H1 (cell line): Measurements from ENCODE around the gene SPG7. TPM values are rescaled to one million over a fixed set of nuclear protein-coding genes. Genes with fewer than 3 reads are reported as not detected.

Experiments used
- CTCF ChIA-PET: fragments of 300-600 bp; sonication (Branson Sonifier 250); formaldehyde crosslinking; loops from one replicate; lab custom pipeline; 2021; ENCODE audit not compliant: partially characterized antibody; lab: Charles Lee
- POLR2A ChIA-PET: fragments of 300-600 bp; sonication (Branson Sonifier 250); formaldehyde crosslinking; loops from one replicate; lab custom pipeline; 2021; ENCODE audit warnings: inconsistent platforms; ENCODE audit not compliant: partially characterized antibody; lab: Charles Lee
- DNase-seq, 2 experiments: peaks; one replicate each; pipeline versions ENCODE4 v3.0.0 to v3.0.0-alpha.2; 2010 to 2022; ENCODE audit warnings: low spot score in 2 of 2, low read depth in 1 of 2, mixed read lengths in 1 of 2
- FAIRE-seq: peaks from 2 replicates; lab custom pipeline; 2011; peaks lifted over from hg19 to GRCh38; lab: Jason Lieb, UNC
- H2AFZ ChIP-seq: 2 replicates; pipeline ENCODE4 v1.8.1; 2012; ENCODE audit warnings: low read length, inconsistent platforms
- H2AK5ac ChIP-seq: 2 replicates; pipeline ENCODE4 v1.6.1; 2013; ENCODE audit warnings: low read depth, low read length
- H2BK120ac ChIP-seq: replicated peaks from 2 replicates; pipeline ENCODE3; 2013; ENCODE audit warnings: low read depth, low read length, inconsistent platforms
- H2BK12ac ChIP-seq: 2 replicates; pipeline ENCODE4 v1.6.1; 2013; ENCODE audit warnings: low read depth, low read length
- H2BK15ac ChIP-seq: 2 replicates; pipeline ENCODE4 v1.6.1; 2013; ENCODE audit warnings: low read length
- H2BK20ac ChIP-seq: 2 replicates; pipeline ENCODE4 v1.6.1; 2013; ENCODE audit warnings: low read length
- H2BK5ac ChIP-seq: 2 replicates; pipeline ENCODE4 v1.6.1; 2013; ENCODE audit warnings: low read depth, low read length
- H3K14ac ChIP-seq: 2 replicates; pipeline ENCODE4 v1.6.1; 2013; ENCODE audit warnings: inconsistent platforms; ENCODE audit not compliant: insufficient read length
- H3K18ac ChIP-seq: 2 replicates; pipeline ENCODE4 v1.6.1; 2013; ENCODE audit warnings: low read length; ENCODE audit errors: extremely low read depth
- H3K23ac ChIP-seq: 2 replicates; pipeline ENCODE4 v1.6.1; 2013; ENCODE audit warnings: inconsistent platforms; ENCODE audit not compliant: insufficient read length
- H3K23me2 ChIP-seq: 2 replicates; pipeline ENCODE4 v1.6.1; 2013; ENCODE audit warnings: low read depth, low read length
- H3K27ac ChIP-seq: 2 replicates; pipeline ENCODE4 v1.6.1; 2011; ENCODE audit warnings: low read depth, low read length, inconsistent platforms
- H3K27me3 ChIP-seq, 4 experiments: replicated peaks in 1 of 4; 1 replicate in 1 of 4; 2 replicates in 3 of 4; pipeline versions ENCODE4 v1.6.1 to v1.8.1; 2011 to 2013; ENCODE audit warnings: low read length in 3 of 4, mild to moderate bottlenecking in 3 of 4, inconsistent platforms in 2 of 4, mixed read lengths in 2 of 4, moderate library complexity in 1 of 4; ENCODE audit not compliant: control insufficient read depth in 3 of 4, insufficient read depth in 3 of 4; ENCODE audit errors: extremely low read depth in 1 of 4
- H3K36me3 ChIP-seq, 4 experiments: 2 replicates each; pipeline versions ENCODE4 v1.6.1 to v1.8.1; 2011 to 2013; ENCODE audit warnings: mild to moderate bottlenecking in 4 of 4, low read length in 3 of 4, moderate library complexity in 2 of 4, control low read depth in 1 of 4, inconsistent platforms in 1 of 4; ENCODE audit not compliant: insufficient read depth in 4 of 4, control insufficient read depth in 2 of 4
- H3K4ac ChIP-seq: replicated peaks from 2 replicates; pipeline ENCODE3; 2013; ENCODE audit warnings: low read length, low read depth, mixed read lengths, inconsistent platforms; ENCODE audit not compliant: insufficient read length
- H3K4me1 ChIP-seq, 4 experiments: replicated peaks in 1 of 4; 1 replicate in 1 of 4; 2 replicates in 3 of 4; pipeline versions ENCODE4 v1.6.1 to v1.8.1; 2011 to 2013; ENCODE audit warnings: low read length in 3 of 4, inconsistent platforms in 2 of 4, mixed read lengths in 1 of 4; ENCODE audit not compliant: insufficient read depth in 4 of 4, control insufficient read depth in 3 of 4
- H3K4me2 ChIP-seq, 2 experiments: 2 replicates each; pipeline versions ENCODE4 v1.6.1 to v1.8.1; 2011 to 2013; ENCODE audit warnings: low read depth in 2 of 2, low read length in 2 of 2, control low read depth in 1 of 2, inconsistent platforms in 1 of 2, mild to moderate bottlenecking in 1 of 2; ENCODE audit not compliant: insufficient read depth in 1 of 2
- H3K4me3 ChIP-seq, 4 experiments: fragments of 200-600, 300-600 bp in 1 of 4; sonication (generic), shearing (Covaris generic), sonication (Bioruptor Twin) in 1 of 4; 2 replicates each; pipeline versions ENCODE4 v1.5.1 to v1.8.1; 2011 to 2016; ENCODE audit warnings: low read length in 4 of 4, low read depth in 3 of 4, control low read depth in 2 of 4, inconsistent platforms in 2 of 4, mild to moderate bottlenecking in 2 of 4, mixed read lengths in 1 of 4, moderate library complexity in 1 of 4; ENCODE audit not compliant: insufficient read depth in 2 of 4; ENCODE audit errors: extremely low read depth in 1 of 4
- H3K56ac ChIP-seq: replicated peaks from 2 replicates; pipeline ENCODE3; 2013; ENCODE audit warnings: low read depth, mild to moderate bottlenecking, mixed read lengths, low read length, inconsistent platforms; ENCODE audit not compliant: insufficient read length
- H3K79me1 ChIP-seq: 2 replicates; pipeline ENCODE4 v1.6.1; 2013; ENCODE audit warnings: low read depth, low read length, control low read depth
- H3K79me2 ChIP-seq, 2 experiments: 2 replicates each; pipeline versions ENCODE4 v1.6.1 to v1.8.1; 2012 to 2013; ENCODE audit warnings: low read length in 2 of 2, mild to moderate bottlenecking in 2 of 2, inconsistent platforms in 1 of 2; ENCODE audit not compliant: insufficient read depth in 2 of 2, control insufficient read depth in 1 of 2
- H3K9ac ChIP-seq, 4 experiments: replicated peaks in 1 of 4; 1 replicate in 1 of 4; 2 replicates in 3 of 4; pipeline versions ENCODE4 v1.6.1 to v1.8.1; 2011 to 2013; ENCODE audit warnings: low read depth in 3 of 4, low read length in 3 of 4, control low read depth in 2 of 4, mild to moderate bottlenecking in 2 of 4, moderate library complexity in 2 of 4, inconsistent platforms in 1 of 4; ENCODE audit errors: extremely low read depth in 1 of 4
- H3K9me3 ChIP-seq, 2 experiments: 2 replicates each; pipeline versions ENCODE4 v1.6.1 to v1.8.1; 2012 to 2013; ENCODE audit warnings: mild to moderate bottlenecking in 2 of 2, moderate library complexity in 2 of 2, control low read depth in 1 of 2, inconsistent platforms in 1 of 2, low read depth in 1 of 2, low read length in 1 of 2, mixed read lengths in 1 of 2; ENCODE audit not compliant: insufficient read depth in 2 of 2
- H4K20me1 ChIP-seq, 2 experiments: replicated peaks in 1 of 2; 2 replicates each; pipeline versions ENCODE3 to v1.8.1; 2011 to 2013; ENCODE audit warnings: inconsistent platforms in 2 of 2, low read length in 2 of 2, mild to moderate bottlenecking in 1 of 2; ENCODE audit not compliant: insufficient read depth in 2 of 2, control insufficient read depth in 1 of 2
- H4K5ac ChIP-seq: 2 replicates; pipeline ENCODE4 v1.6.1; 2013; ENCODE audit warnings: low read length, low read depth, mixed read lengths, inconsistent platforms; ENCODE audit not compliant: insufficient read length
- H4K8ac ChIP-seq: 2 replicates; pipeline ENCODE4 v1.8.0; 2013; ENCODE audit warnings: mild to moderate bottlenecking, moderate library complexity, low read length, inconsistent platforms; ENCODE audit not compliant: insufficient read depth; ENCODE audit errors: extremely low read depth
- H4K91ac ChIP-seq: replicated peaks from 2 replicates; pipeline ENCODE3; 2013; ENCODE audit warnings: low read length, mixed read lengths, inconsistent platforms; ENCODE audit not compliant: insufficient read length
- ASH2L ChIP-seq: fragments of 200-600, 300-600 bp; sonication (generic); IDR thresholded peaks from one replicate; pipeline ENCODE4 v1.7.1; 2017; ENCODE audit warnings: low read length
- KDM4A ChIP-seq: IDR thresholded peaks from one replicate; pipeline ENCODE4 v1.7.1; 2012; ENCODE audit warnings: low read depth, mild to moderate bottlenecking, moderate library complexity, low read length, inconsistent platforms; ENCODE audit not compliant: severe bottlenecking
- NANOG ChIP-seq: IDR thresholded peaks from 2 replicates; pipeline ENCODE4 v1.6.1; 2011; ENCODE audit warnings: low read length, low read depth, mild to moderate bottlenecking, inconsistent platforms; ENCODE audit not compliant: insufficient read depth, poor library complexity, severe bottlenecking
- POLR2AphosphoS5 ChIP-seq: IDR thresholded peaks from 2 replicates; pipeline ENCODE4 v1.6.1; 2011; ENCODE audit warnings: low read depth, low read length
- RNF2 ChIP-seq: fragments of 200-900, 300-1000 bp; sonication (generic); IDR thresholded peaks from 2 replicates; pipeline ENCODE4 v1.7.1; 2016; ENCODE audit warnings: borderline replicate concordance, low read depth, mild to moderate bottlenecking, antibody characterized with exemption, low read length; ENCODE audit not compliant: poor library complexity, severe bottlenecking; ENCODE audit errors: missing control alignments
- SIN3A ChIP-seq, 2 experiments: IDR thresholded peaks in 1 of 2; conservative IDR thresholded peaks in 1 of 2; 2 replicates each; pipeline ENCODE4 v1.6.1; 2011 to 2012; ENCODE audit warnings: low read length in 2 of 2, improper control_type of control experiment in 1 of 2, low read depth in 1 of 2, mild to moderate bottlenecking in 1 of 2
- SP2 ChIP-seq: IDR thresholded peaks from 2 replicates; pipeline ENCODE4 v1.6.1; 2012; ENCODE audit warnings: mild to moderate bottlenecking, low read length, inconsistent platforms
- YY1 ChIP-seq: IDR thresholded peaks from 2 replicates; pipeline ENCODE4 v1.6.1; 2011; ENCODE audit warnings: low read depth, mild to moderate bottlenecking, low read length
- WGBS, 2 experiments: shearing (Covaris generic) in 1 of 2; methylation state at CpG; one replicate each; pipeline versions ENCODE4 v1.1.6 to v1.1.7; 2013 to 2015; ENCODE audit warnings: low lambda C conversion rate in 2 of 2, mixed read lengths in 2 of 2, inconsistent platforms in 1 of 2, low coverage in 1 of 2, missing lambda C conversion rate in 1 of 2; ENCODE audit not compliant: insufficient replicate concordance in 2 of 2, insufficient coverage in 1 of 2, insufficient read length in 1 of 2; ENCODE audit errors: extremely low coverage in 1 of 2, missing lambda C conversion rate in 1 of 2; 5-methylcytosine and 5-hydroxymethylcytosine counted together
- polyA plus RNA-seq, 7 experiments: library from polyadenylated mRNA; depleted of rRNA in 3 of 7; stranded (reverse) in 5 of 7; unstranded in 2 of 7; fragments of >200 nt in 5 of 7; fragments of 200-250 nt in 2 of 7; gene quantifications; 1 replicate in 5 of 7; 2 replicates in 1 of 7; 4 replicates in 1 of 7; pipeline versions ENCODE4 v1.2.1 to v1.2.3, GENCODE V29; 2011 to 2013; ENCODE audit warnings: missing spikeins in 2 of 7, mixed read lengths in 2 of 7
- total RNA-seq: library from RNA; stranded (reverse); fragmentation: NEBNext Ultra II Directional; extraction: Animal tissue kit (Norgen Biotek cat#: 25700); gene quantifications from 2 replicates; pipeline ENCODE4 v1.2.1, GENCODE V29; 2021
- TF ChIP-seq, protein P1 (sequence below): IDR thresholded peaks from 2 replicates; pipeline ENCODE4 v1.6.1; 2012; ENCODE audit warnings: inconsistent platforms

The SPG7 gene
- total and polyA plus RNA-seq, 2 of the 8 experiments (the other 6 are each of a cell fraction or from before 2014, with no cell fraction given): 72.1 to 113 TPM

DNA sequence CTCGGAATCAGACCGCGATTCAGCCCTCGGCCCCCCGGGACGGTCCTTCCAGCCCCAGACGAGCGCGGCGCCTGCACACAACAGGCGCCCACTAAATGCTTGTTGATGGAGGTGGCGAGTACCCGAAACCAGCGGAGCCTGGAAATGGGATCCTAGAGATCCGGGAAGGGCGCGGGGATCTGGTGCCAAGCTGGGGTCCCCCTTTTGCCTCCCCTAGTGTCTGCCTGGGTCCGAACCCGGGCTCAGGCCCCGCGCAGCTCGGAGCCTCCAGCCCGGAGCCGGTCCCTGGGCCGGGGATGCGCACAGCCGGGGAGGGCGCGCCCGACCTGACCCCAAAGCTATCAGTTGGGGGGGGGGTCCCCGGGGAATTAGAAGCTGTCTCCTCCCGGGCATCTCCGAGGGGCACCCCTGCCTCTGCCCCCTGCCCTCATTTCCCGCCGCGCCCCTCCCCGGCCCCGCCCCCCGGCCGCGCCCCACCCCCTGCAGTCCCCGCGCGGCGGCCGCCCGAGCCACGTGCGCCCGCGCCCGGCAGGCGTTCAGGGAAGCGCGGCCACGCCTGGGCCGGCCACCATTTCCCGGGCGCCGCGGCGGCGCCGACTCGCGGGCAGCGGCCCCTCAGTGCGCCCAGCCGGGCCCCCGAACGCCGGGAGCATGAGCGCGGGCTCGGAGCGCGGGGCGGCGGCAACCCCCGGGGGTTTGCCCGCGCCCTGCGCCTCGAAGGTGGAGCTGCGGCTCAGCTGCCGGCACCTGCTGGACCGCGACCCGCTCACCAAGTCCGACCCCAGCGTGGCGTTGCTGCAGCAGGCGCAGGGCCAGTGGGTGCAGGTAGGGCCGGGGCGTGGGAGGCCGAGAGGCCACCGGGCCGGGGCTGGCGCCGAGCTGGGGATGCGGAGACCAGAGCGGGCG lies 67.3 kb downstream of the SPG7 start, which contains the start of gene CPNE7:
Gene CPNE7, plus strand, starts transcription at position 512 of the 906 bp plus-strand sequence. Its CDS starts 140 bp downstream, at position 652.
- ChIA-PET CTCF (interaction anchor here (1.0 to 1.5 kb wide), 5 partner anchors 12 to 125 kb away, joined by 3 to 7 read pairs (median 3); no protein-coding TSS in a partner anchor), POLR2A (interaction anchor here (0.6 to 3.4 kb wide), 10 partner anchors 9 to 127 kb away, joined by 3 to 22 read pairs (median 4); partner anchors contain the start of gene CDK10)
- Histone ChIP-seq H3K14ac (no peak within 1 kb of the TSS), H2AFZ (no peak within 1 kb of the TSS; the same call in 1 of the 2 replicates), H4K20me1 (peaks cover 0 to 6% of the 10 kb centered on the region in 2 experiments), H2AK5ac (no peak within 1 kb of the TSS), H3K18ac (peak within 1 kb of the TSS; percentile 87; the same call in 1 of the 2 replicates), H3K4me2 (peak within 1 kb of the TSS; percentile 62 to 82), H3K4me3 (peak within 1 kb of the TSS; percentile 50 to 86 (median 62)), H3K79me1 (no peaks in the 10 kb centered on the region), H2BK120ac (no peak within 1 kb of the TSS), H3K36me3 (peaks cover 0 to 5% (median 2%) of the 10 kb centered on the region in 4 experiments; a peak in 4 of 8 replicates), H4K91ac (peak within 1 kb of the TSS; percentile 95), H3K56ac (peak within 1 kb of the TSS; percentile 77), H2BK12ac (peak within 1 kb of the TSS; percentile 17; the same call in 1 of the 2 replicates), H3K23ac (no peak within 1 kb of the TSS), H3K9ac (peak within 1 kb of the TSS in 2 of 4 experiments; percentile 18 to 20; a peak in 3 of 7 replicates), H3K27ac (no peak within 1 kb of the TSS), H3K23me2 (peaks cover 6% of the 10 kb centered on the region; the same call in 1 of the 2 replicates), H2BK20ac (no peak within 1 kb of the TSS), H3K4me1 (peaks cover 0 to 10% (median 6%) of the 10 kb centered on the region in 4 experiments; a peak in 5 of 7 replicates), H2BK15ac (no peak within 1 kb of the TSS), H4K5ac (no peak within 1 kb of the TSS), H3K9me3 (peaks cover 0 to 4% of the 10 kb centered on the region in 2 experiments; a peak in 2 of 4 replicates), H3K27me3 (peaks cover 4 to 34% (median 22%) of the 10 kb centered on the region in 4 experiments; a peak in 6 of 7 replicates), H2BK5ac (no peak within 1 kb of the TSS), H4K8ac (peak within 1 kb of the TSS; percentile 94), H3K79me2 (no peaks in the 10 kb centered on the region), H3K4ac (peak within 1 kb of the TSS; percentile 78)
- DNase-seq (peak in 1 of 2 experiments; percentile 72), FAIRE-seq (no peak)
- WGBS, 2 experiments: 1% methylated on average over 55 of the region's 103 CpGs; no CpG with 5 or more reads in 1 of the 2 experiments
- no peak for TF ChIP-seq SP2
- TF ChIP-seq ASH2L: peak; percentile 0
- TF ChIP-seq POLR2AphosphoS5: no peak
- no peak for TF ChIP-seq YY1
- peak; percentile 65 for TF ChIP-seq KDM4A
- TF ChIP-seq NANOG: no peak
- no peak for TF ChIP-seq SIN3A (conservative IDR thresholded peaks at IDR 0.05 in 1 of 2, IDR thresholded peaks at IDR 0.05 in 1 of 2; ENCODE audit: low read depth in 1 of 2, low read length in 2 of 2)
- TF ChIP-seq, protein P1, sequence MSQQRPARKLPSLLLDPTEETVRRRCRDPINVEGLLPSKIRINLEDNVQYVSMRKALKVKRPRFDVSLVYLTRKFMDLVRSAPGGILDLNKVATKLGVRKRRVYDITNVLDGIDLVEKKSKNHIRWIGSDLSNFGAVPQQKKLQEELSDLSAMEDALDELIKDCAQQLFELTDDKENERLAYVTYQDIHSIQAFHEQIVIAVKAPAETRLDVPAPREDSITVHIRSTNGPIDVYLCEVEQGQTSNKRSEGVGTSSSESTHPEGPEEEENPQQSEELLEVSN: peak; percentile 16
- TF ChIP-seq RNF2: peak; percentile 19
